ENCODE measurements around the gene TVP23A.

TVP23A gene

DNA sequence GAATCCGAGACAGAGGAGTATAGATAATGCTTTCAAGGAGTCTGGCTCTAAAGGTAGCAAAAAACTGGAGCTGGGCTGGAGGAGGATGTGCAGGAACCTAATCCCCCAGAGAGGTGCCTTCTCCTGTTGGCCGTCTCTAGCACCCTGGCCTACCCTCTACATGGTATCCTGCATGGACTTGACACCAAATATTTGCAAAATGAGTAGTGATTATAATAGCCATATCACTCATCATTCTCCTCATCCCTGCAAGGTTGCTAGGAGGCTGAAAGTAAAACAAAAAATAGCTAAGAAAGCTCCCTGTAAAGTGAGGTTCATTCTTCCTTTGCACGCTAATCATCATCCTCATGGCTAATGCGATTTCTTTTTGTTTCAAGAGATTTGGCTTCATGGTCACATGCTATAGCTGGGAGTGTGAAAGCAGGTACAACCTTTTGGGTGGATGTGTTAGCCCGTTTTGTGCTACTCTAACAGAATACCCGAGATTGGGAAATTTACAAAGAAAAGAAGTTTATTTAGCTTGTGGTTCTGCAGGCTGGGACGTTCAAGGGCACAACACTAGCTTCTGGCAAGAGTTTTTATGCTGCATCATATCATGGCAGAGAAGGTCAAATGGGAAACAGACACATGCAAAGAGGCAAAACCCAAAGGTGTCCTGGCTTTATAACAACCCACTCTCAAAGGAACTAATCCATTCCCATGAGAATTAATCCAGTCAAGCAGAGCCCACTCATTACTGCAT, 31.3 kb upstream of the TVP23A start:
- Histone ChIP-seq H3K36me3 (replicated peaks; ENCODE audit: insufficient read depth, low read length) (no peaks in the 10 kb centered on the region), H3K9me3 (replicated peaks; ENCODE audit: insufficient read depth, low read length) (no peaks in the 10 kb centered on the region), H3K27me3 (replicated peaks; ENCODE audit: insufficient read depth, low read length) (no peaks in the 10 kb centered on the region), H3K27ac (ENCODE audit: low read length) (no peak overlapping the region), H2AFZ (ENCODE audit: low read length) (no peak overlapping the region), H3K9me2 (replicated peaks; ENCODE audit: insufficient read depth, low read length) (no peaks in the 10 kb centered on the region), H3K4me2 (ENCODE audit: low read depth, low read length) (no peak overlapping the region), H3K4me3 (ENCODE audit: low read length) (no peak overlapping the region), H4K20me1 (ENCODE audit: insufficient read depth, low read length) (no peaks in the 10 kb centered on the region), H3K9ac (ENCODE audit: low read length) (no peak overlapping the region), H3K79me2 (ENCODE audit: low read length) (no peaks in the 10 kb centered on the region), H3F3A (ENCODE audit: insufficient read depth, low read length) (no peaks in the 10 kb centered on the region), H3K4me1 (ENCODE audit: low read length) (no peaks in the 10 kb centered on the region)
- DNase-seq: no peak
- no peak for TF ChIP-seq EZH2phosphoT487 (IDR thresholded peaks at IDR 0.05; ENCODE audit: low read length)
- no peak for TF ChIP-seq EZH2 (optimal IDR thresholded peaks at IDR 0.05; ENCODE audit: low read depth, low read length)
- TF ChIP-seq, protein P1, sequence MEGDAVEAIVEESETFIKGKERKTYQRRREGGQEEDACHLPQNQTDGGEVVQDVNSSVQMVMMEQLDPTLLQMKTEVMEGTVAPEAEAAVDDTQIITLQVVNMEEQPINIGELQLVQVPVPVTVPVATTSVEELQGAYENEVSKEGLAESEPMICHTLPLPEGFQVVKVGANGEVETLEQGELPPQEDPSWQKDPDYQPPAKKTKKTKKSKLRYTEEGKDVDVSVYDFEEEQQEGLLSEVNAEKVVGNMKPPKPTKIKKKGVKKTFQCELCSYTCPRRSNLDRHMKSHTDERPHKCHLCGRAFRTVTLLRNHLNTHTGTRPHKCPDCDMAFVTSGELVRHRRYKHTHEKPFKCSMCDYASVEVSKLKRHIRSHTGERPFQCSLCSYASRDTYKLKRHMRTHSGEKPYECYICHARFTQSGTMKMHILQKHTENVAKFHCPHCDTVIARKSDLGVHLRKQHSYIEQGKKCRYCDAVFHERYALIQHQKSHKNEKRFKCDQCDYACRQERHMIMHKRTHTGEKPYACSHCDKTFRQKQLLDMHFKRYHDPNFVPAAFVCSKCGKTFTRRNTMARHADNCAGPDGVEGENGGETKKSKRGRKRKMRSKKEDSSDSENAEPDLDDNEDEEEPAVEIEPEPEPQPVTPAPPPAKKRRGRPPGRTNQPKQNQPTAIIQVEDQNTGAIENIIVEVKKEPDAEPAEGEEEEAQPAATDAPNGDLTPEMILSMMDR (IDR thresholded peaks at IDR 0.05; ENCODE audit: low read length): no peak

DNA sequence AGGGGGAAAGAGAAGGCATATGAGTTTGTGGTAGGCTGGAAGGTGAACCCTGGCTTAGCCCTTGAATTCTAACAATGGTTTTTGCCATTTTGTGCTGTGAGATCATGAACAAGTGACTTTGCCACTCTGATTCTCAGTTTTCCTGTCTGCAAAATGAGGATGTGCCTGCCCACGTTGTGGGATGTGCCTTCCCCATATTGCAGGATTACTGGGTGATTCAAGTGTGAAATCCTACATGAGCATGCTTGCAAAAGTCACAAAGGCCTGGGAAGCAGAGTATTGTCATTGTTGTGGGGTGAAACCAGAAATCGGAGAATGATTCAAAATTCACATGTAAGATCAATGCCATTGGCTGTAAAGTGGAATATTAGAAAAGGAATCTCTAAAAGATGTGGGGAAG, 28.6 kb upstream of the TVP23A start:
- TF ChIP-seq, protein P1 (IDR thresholded peaks at IDR 0.05; ENCODE audit: low read length): no peak
- TF ChIP-seq EZH2phosphoT487 (IDR thresholded peaks at IDR 0.05; ENCODE audit: low read length) (no peak), EZH2 (optimal IDR thresholded peaks at IDR 0.05; ENCODE audit: low read depth, low read length) (no peak)

DNA sequence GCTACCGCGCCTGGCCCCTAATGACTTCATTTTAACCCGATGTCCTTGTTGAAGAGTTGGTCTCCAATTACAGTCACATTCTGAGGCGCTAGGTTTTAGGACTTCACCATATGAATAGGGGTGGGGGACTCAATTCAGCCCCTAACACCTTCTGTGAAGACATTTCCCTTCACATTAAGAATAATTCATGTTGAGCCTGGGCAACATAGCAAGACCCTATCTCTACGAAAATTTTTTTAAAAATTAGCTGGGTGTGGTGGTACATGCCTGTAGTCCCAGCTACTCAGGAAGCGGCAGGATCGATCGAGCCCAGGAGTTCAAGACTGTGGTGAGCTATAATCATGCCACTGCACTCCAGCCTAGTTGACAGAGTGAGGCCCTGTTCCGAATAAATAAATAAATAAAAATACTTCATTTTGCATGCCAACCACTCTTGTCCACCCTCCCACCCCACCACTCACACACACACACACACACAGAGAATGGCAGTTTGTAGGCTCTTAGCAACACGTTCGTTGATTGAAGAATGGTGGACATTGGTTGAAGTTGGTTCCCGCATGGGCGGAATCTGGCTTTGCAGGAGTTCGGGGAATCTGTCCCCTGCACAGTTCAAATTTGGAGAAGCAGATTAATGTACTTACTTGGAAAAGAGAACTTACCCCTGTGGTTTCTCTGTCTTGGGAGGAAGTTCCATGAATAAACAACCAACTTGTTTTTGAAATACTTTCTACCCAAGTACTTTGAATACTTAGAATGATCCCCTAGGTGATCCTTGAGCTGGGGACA, 27.8 kb upstream of the TVP23A start:
- no peaks in the 10 kb centered on the region for H3K9me2 ChIP-seq (replicated peaks; ENCODE audit: insufficient read depth, low read length)
- H3K9me3 ChIP-seq (replicated peaks; ENCODE audit: insufficient read depth, low read length): no peaks in the 10 kb centered on the region
- H3K36me3 ChIP-seq (replicated peaks; ENCODE audit: insufficient read depth, low read length): no peaks in the 10 kb centered on the region
- H3K79me2 ChIP-seq (ENCODE audit: low read length): no peaks in the 10 kb centered on the region
- H3K9ac ChIP-seq (ENCODE audit: low read length): no peak overlapping the region
- peaks cover 14% of the 10 kb centered on the region for H3F3A ChIP-seq (ENCODE audit: insufficient read depth, low read length)
- H3K27ac ChIP-seq (ENCODE audit: low read length): no peak overlapping the region
- peaks cover 18% of the 10 kb centered on the region for H3K4me1 ChIP-seq (ENCODE audit: low read length)
- TF ChIP-seq, protein P1 (IDR thresholded peaks at IDR 0.05; ENCODE audit: low read length): no peak
- TF ChIP-seq EZH2phosphoT487 (IDR thresholded peaks at IDR 0.05; ENCODE audit: low read length): no peak
- no peak for TF ChIP-seq EZH2 (optimal IDR thresholded peaks at IDR 0.05; ENCODE audit: low read depth, low read length)
- DNase-seq: no peak
- no peak overlapping the region for H3K4me2 ChIP-seq (ENCODE audit: low read depth, low read length)
- no peak overlapping the region for H2AFZ ChIP-seq (ENCODE audit: low read length)
- no peaks in the 10 kb centered on the region for H3K27me3 ChIP-seq (replicated peaks; ENCODE audit: insufficient read depth, low read length)
- H3K4me3 ChIP-seq (ENCODE audit: low read length): no peak overlapping the region
- H4K20me1 ChIP-seq (ENCODE audit: insufficient read depth, low read length): no peaks in the 10 kb centered on the region

More for the DNA sequence above, 28.6 kb upstream of the TVP23A start:
- H3K4me3 ChIP-seq (ENCODE audit: low read length): no peak overlapping the region
- no peak overlapping the region for H3K9ac ChIP-seq (ENCODE audit: low read length)
- no peaks in the 10 kb centered on the region for H3K36me3 ChIP-seq (replicated peaks; ENCODE audit: insufficient read depth, low read length)
- H2AFZ ChIP-seq (ENCODE audit: low read length): no peak overlapping the region
- peaks cover 17% of the 10 kb centered on the region for H3K4me1 ChIP-seq (ENCODE audit: low read length)
- peaks cover 12% of the 10 kb centered on the region for H3F3A ChIP-seq (ENCODE audit: insufficient read depth, low read length)
- H3K27ac ChIP-seq (ENCODE audit: low read length): no peak overlapping the region
- H3K79me2 ChIP-seq (ENCODE audit: low read length): no peaks in the 10 kb centered on the region
- no peak for DNase-seq
- no peak overlapping the region for H3K4me2 ChIP-seq (ENCODE audit: low read depth, low read length)
- H4K20me1 ChIP-seq (ENCODE audit: insufficient read depth, low read length): no peaks in the 10 kb centered on the region
- no peaks in the 10 kb centered on the region for H3K27me3 ChIP-seq (replicated peaks; ENCODE audit: insufficient read depth, low read length)
- H3K9me3 ChIP-seq (replicated peaks; ENCODE audit: insufficient read depth, low read length): no peaks in the 10 kb centered on the region
- no peaks in the 10 kb centered on the region for H3K9me2 ChIP-seq (replicated peaks; ENCODE audit: insufficient read depth, low read length)
